Heart left ventricle (tissue), 13 donors: Measurements from ENCODE around the gene CCDC190.

ENCODE experiments used
- POLR2A ChIP-seq, 2 donors: fragments of 450-650 bp; IDR thresholded peaks; one replicate each; pipeline ENCODE4 v1.6.1; 2017; ENCODE audit warnings: antibody characterized with exemption in 2 of 2, mild to moderate bottlenecking in 2 of 2, moderate library complexity in 2 of 2
- TF ChIP-seq, protein P1 (sequence below), 12 donors: fragments of 200-600 bp; sonication (generic) in 4 of 12; IDR thresholded peaks; one replicate each; pipeline versions ENCODE4 v1.5.0 to v1.8.0; 2018 to 2022; ENCODE audit warnings: antibody characterized with exemption in 12 of 12, mild to moderate bottlenecking in 5 of 12
- donor health status: ischemic (EF 13 %, LVEDD 7.1; RV severe dilation, severe dysfunction).
- donor health status: DM: no; HTN: yes; CAD: no.
- donor health status: DM: no; HTN: no; CAD: no.
- donor health status: ischemic (EF 25% LVEDD 6.9; RV normal size, moderate dysfunction).
- donor health status: ischemic (EF 25% LVEDD 5.7; RV mildly dilated, moderate dysfunction).
- donor health status: ischemic (EF 35%, LVEDD 5.7; RV mildly dilated, moderate dysfunction).
- donor health status: nonischemic (EF 11% LVEDD 7.7; RV severe dilation, severe dysfunction).
- donor health status: DM: yes; HTN: yes; CAD: no.
- donor health status: PGD.
- donor health status: ischemic (EF 29% LVEDD 5.4; RV normal size, mild dysfunction).
- donor health status: nonischemic (EF 23%, LVEDD 6.1; RV moderate dilation, normal function).

DNA sequence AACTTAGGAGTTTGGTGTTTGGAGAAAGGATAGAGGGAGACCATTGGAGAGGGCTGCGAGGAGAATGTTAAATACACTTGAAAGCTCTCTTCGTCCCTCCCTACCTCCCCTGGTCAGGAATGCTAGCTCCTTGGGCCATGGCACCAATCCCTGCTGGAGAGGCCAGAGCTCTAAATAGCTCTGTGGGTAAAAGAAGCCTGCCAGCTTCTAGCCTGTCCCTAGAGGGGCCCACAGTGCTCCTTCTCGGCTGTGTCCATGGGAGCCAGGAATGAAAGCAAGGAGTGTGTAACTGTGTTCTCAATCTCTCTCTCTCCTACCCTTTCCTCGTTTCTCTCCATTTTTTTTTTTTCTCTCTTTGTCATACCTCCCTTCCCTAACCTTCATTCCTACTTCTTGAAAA is at the start of gene CCDC190:
- TF ChIP-seq, protein P1, sequence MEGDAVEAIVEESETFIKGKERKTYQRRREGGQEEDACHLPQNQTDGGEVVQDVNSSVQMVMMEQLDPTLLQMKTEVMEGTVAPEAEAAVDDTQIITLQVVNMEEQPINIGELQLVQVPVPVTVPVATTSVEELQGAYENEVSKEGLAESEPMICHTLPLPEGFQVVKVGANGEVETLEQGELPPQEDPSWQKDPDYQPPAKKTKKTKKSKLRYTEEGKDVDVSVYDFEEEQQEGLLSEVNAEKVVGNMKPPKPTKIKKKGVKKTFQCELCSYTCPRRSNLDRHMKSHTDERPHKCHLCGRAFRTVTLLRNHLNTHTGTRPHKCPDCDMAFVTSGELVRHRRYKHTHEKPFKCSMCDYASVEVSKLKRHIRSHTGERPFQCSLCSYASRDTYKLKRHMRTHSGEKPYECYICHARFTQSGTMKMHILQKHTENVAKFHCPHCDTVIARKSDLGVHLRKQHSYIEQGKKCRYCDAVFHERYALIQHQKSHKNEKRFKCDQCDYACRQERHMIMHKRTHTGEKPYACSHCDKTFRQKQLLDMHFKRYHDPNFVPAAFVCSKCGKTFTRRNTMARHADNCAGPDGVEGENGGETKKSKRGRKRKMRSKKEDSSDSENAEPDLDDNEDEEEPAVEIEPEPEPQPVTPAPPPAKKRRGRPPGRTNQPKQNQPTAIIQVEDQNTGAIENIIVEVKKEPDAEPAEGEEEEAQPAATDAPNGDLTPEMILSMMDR (IDR thresholded peaks at IDR 0.05), result no peak
- TF ChIP-seq POLR2A (IDR thresholded peaks at IDR 0.05), result no peak
